Erythroblast (primary cell): ENCODE data around the gene STARD10.

Source experiments
- GATA1 ChIP-seq: IDR thresholded peaks from 2 replicates; pipeline ENCODE4 v1.6.1; 2011; ENCODE audit warnings: low read depth, mild to moderate bottlenecking, control low read depth, low read length, moderate library complexity
- POLR2A ChIP-seq: IDR thresholded peaks from 2 replicates; pipeline ENCODE4 v1.6.1; 2011; ENCODE audit warnings: mild to moderate bottlenecking, low read length

GRCh38 chr11:72770799-72771198, 23.0 kb downstream of the STARD10 start:
- TF ChIP-seq POLR2A, result no peak
- TF ChIP-seq GATA1, result no peak
